ENCODE results near the gene PLAC8L1. TPM values are rescaled to one million over a fixed set of nuclear protein-coding genes. Genes with fewer than 3 reads are reported as not detected.

PLAC8L1 gene
- total and polyA plus RNA-seq, 4 experiments from 2014 or later: 0.58 TPM; not detected in 3

DNA sequence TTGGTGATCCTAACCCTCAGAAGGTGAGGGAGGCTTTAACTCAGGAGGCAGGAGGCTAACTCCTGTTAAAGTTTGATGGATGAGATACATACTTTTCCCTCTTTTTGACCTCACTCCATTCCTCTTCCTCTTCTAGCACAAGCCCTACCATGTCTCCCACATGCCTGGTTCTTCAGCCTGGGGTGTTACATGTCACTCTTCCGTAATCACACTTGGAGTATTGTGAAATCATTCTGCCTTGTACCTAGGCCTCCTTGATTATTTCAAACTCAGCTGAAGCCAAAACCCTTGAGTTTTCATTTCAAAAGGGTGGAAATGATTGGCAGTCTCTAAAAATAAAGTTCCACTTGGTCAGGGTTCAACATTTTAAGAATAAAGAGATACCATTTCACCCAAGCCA lies 1.8 kb downstream of the PLAC8L1 start:
- Mint-ChIP-seq H3K36me3 (peaks cover 4 to 16% of the 10 kb centered on the region in 2 donors), H3K27me3 (no peaks in the 10 kb centered on the region), H3K4me3 (no peak overlapping the region), H3K9me3 (peaks cover 0 to 3% (median 0%) of the 10 kb centered on the region in 8 donors), H3K4me1 (no peaks in the 10 kb centered on the region), H3K27ac (no peak overlapping the region)
- no peaks in the 10 kb centered on the region for H3K9me3 ChIP-seq (ENCODE audit: control insufficient read depth in 1 of 2, low read length in 2 of 2)
- H3K36me3 ChIP-seq (ENCODE audit: insufficient read depth, low read length): no peaks in the 10 kb centered on the region
- POLR2A ChIA-PET (ENCODE audit: partially characterized antibody): no interaction called here
- H3K4me3 ChIP-seq (ENCODE audit: low read length in 2 of 2): no peak overlapping the region
- intact Hi-C loops (cut with micrococcal nuclease): no loop called here
- no peak overlapping the region for H3K27ac ChIP-seq (ENCODE audit: low read depth, low read length)
- H3K27me3 ChIP-seq (ENCODE audit: insufficient read depth, low read length): no peaks in the 10 kb centered on the region
- H3K4me1 ChIP-seq (ENCODE audit: insufficient read depth, low read length): no peaks in the 10 kb centered on the region
- CTCF ChIA-PET (ENCODE audit: partially characterized antibody): no interaction called here
- no peak for DNase-seq

DNA sequence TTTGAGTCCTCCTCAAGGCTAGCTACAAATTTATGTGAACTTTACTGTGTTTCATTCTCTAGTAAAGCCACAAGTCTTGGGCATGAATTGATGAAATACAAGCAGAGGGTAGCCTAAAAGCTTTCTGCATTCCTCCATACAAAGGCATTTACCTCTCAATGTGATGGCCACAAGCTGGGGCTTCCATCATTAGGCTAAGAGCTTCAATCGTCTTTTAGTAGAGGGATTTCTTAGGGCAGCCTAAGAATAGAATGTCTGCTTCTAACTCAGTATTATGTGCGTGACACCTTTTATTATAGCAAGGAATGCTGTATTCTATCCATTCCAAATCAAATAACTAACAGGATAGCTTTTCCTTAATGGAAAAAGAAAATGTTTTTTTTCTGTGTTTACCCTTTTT lies 3.7 kb downstream of the PLAC8L1 start:
- no peak overlapping the region for H3K27ac ChIP-seq (ENCODE audit: low read depth, low read length)
- no peaks in the 10 kb centered on the region for H3K27me3 ChIP-seq (ENCODE audit: insufficient read depth, low read length)
- Mint-ChIP-seq H3K27me3 (no peaks in the 10 kb centered on the region), H3K27ac (no peak overlapping the region), H3K4me3 (no peak overlapping the region), H3K4me1 (no peaks in the 10 kb centered on the region), H3K9me3 (peaks cover 0 to 3% (median 0%) of the 10 kb centered on the region in 8 donors), H3K36me3 (peaks cover 3 to 16% of the 10 kb centered on the region in 2 donors)
- intact Hi-C loops (cut with micrococcal nuclease): no loop called here
- POLR2A ChIA-PET (ENCODE audit: partially characterized antibody): no interaction called here
- no peak for DNase-seq
- CTCF ChIA-PET (ENCODE audit: partially characterized antibody): no interaction called here
- H3K4me3 ChIP-seq (ENCODE audit: low read length in 2 of 2): no peak overlapping the region
- no peaks in the 10 kb centered on the region for H3K36me3 ChIP-seq (ENCODE audit: insufficient read depth, low read length)
- no peaks in the 10 kb centered on the region for H3K4me1 ChIP-seq (ENCODE audit: insufficient read depth, low read length)
- H3K9me3 ChIP-seq (ENCODE audit: control insufficient read depth in 1 of 2, low read length in 2 of 2): no peaks in the 10 kb centered on the region

DNA sequence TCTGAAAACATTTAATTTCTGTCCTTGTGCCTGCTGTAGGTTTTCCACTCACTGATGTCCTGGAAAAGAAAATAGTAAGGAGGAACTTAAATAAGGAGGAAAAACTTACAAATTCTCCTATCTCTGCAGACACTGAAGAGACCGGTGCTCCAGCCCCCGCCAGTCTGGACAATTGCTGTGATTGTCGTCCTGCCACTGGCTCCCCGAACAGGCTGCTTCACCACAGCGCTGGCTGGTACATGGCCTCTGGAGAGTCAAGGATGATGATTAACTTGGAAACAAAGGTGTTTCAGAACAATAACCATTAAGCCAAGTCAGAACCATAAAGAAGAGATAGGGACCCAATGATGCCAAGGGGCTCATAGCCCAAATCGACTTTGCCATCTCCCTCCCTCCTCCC lies 7.3 kb downstream of the PLAC8L1 start:
- intact Hi-C loops (cut with micrococcal nuclease): no loop called here
- Histone ChIP-seq H3K4me1 (ENCODE audit: insufficient read depth, low read length) (no peaks in the 10 kb centered on the region), H3K36me3 (ENCODE audit: insufficient read depth, low read length) (no peaks in the 10 kb centered on the region), H3K4me3 (ENCODE audit: low read length in 2 of 2) (no peak overlapping the region), H3K9me3 (ENCODE audit: control insufficient read depth in 1 of 2, low read length in 2 of 2) (no peaks in the 10 kb centered on the region), H3K27me3 (ENCODE audit: insufficient read depth, low read length) (no peaks in the 10 kb centered on the region), H3K27ac (ENCODE audit: low read depth, low read length) (no peak overlapping the region)
- Mint-ChIP-seq H3K27ac (no peak overlapping the region), H3K4me1 (no peaks in the 10 kb centered on the region), H3K36me3 (peaks cover 0 to 4% of the 10 kb centered on the region in 2 donors), H3K4me3 (no peak overlapping the region), H3K9me3 (peaks cover 0 to 3% (median 0%) of the 10 kb centered on the region in 8 donors), H3K27me3 (no peaks in the 10 kb centered on the region)
- ChIA-PET CTCF (ENCODE audit: partially characterized antibody) (no interaction called here), POLR2A (ENCODE audit: partially characterized antibody) (no interaction called here)
- DNase-seq: no peak

DNA sequence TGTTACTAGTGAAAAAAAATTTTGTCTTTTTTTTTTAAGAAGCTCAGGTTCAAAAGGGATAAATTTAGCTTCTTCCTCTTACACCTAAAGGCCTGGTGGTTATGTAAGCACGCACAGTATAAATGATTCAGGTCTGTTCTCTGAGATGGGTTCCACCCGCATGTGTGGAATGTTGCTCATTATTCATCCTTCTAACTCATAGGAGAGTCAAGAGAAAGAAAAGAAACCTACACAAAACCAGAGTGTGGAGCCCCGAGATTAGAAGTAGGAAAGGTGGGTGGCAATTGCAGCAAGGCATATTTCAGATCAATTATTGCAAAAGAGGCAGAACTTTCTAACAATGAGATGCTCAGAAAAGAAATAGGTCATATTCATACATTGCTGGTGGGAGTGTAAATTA lies 13.5 kb downstream of the PLAC8L1 start:
- H3K27me3 ChIP-seq (ENCODE audit: insufficient read depth, low read length): no peaks in the 10 kb centered on the region
- H3K4me1 ChIP-seq (ENCODE audit: insufficient read depth, low read length): no peaks in the 10 kb centered on the region
- H3K27me3 Mint-ChIP-seq: no peaks in the 10 kb centered on the region
- H3K9me3 Mint-ChIP-seq: no peaks in the 10 kb centered on the region
- POLR2A ChIA-PET (ENCODE audit: partially characterized antibody): no interaction called here
- no peaks in the 10 kb centered on the region for H3K4me1 Mint-ChIP-seq
- H3K27ac Mint-ChIP-seq: no peak overlapping the region
- H3K36me3 ChIP-seq (ENCODE audit: insufficient read depth, low read length): no peaks in the 10 kb centered on the region
- H3K36me3 Mint-ChIP-seq: no peaks in the 10 kb centered on the region
- H3K27ac ChIP-seq (ENCODE audit: low read depth, low read length): no peak overlapping the region
- intact Hi-C loops (cut with micrococcal nuclease): no loop called here
- H3K9me3 ChIP-seq (ENCODE audit: control insufficient read depth in 1 of 2, low read length in 2 of 2): no peaks in the 10 kb centered on the region
- DNase-seq: no peak
- H3K4me3 Mint-ChIP-seq: no peak overlapping the region
- H3K4me3 ChIP-seq (ENCODE audit: low read length in 2 of 2): no peak overlapping the region
- CTCF ChIA-PET (ENCODE audit: partially characterized antibody): no interaction called here

DNA sequence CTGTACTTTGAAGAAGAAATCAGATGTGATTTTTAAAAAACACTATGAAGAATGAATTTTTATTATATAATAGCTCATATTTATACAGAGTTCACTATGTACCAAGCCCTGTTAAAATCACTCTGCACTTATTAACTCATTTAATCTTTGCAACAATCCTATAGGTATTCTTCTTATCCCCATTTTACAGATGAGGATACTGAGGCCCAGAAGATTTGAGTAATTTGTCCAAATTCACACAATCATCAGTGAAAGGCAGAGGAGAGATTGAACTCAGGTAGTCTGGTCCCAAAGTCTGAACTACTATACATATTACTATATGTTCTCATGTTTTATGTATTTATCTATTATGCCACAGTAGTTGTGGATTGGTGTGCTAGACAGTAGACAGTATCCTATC lies 16.1 kb downstream of the PLAC8L1 start:
- no peak overlapping the region for H3K4me3 Mint-ChIP-seq
- no peaks in the 10 kb centered on the region for H3K27me3 Mint-ChIP-seq
- Histone ChIP-seq H3K4me1 (ENCODE audit: insufficient read depth, low read length) (no peaks in the 10 kb centered on the region), H3K36me3 (ENCODE audit: insufficient read depth, low read length) (no peaks in the 10 kb centered on the region), H3K27ac (ENCODE audit: low read depth, low read length) (no peak overlapping the region), H3K27me3 (ENCODE audit: insufficient read depth, low read length) (no peaks in the 10 kb centered on the region), H3K9me3 (ENCODE audit: control insufficient read depth in 1 of 2, low read length in 2 of 2) (no peaks in the 10 kb centered on the region), H3K4me3 (ENCODE audit: low read length in 2 of 2) (no peak overlapping the region)
- no peak for DNase-seq
- no peaks in the 10 kb centered on the region for H3K4me1 Mint-ChIP-seq
- no peak overlapping the region for H3K27ac Mint-ChIP-seq
- H3K36me3 Mint-ChIP-seq: no peaks in the 10 kb centered on the region
- H3K9me3 Mint-ChIP-seq: no peaks in the 10 kb centered on the region
- intact Hi-C loops (cut with micrococcal nuclease): no loop called here
- CTCF ChIA-PET (ENCODE audit: partially characterized antibody): no interaction called here
- POLR2A ChIA-PET (ENCODE audit: partially characterized antibody): no interaction called here

DNA sequence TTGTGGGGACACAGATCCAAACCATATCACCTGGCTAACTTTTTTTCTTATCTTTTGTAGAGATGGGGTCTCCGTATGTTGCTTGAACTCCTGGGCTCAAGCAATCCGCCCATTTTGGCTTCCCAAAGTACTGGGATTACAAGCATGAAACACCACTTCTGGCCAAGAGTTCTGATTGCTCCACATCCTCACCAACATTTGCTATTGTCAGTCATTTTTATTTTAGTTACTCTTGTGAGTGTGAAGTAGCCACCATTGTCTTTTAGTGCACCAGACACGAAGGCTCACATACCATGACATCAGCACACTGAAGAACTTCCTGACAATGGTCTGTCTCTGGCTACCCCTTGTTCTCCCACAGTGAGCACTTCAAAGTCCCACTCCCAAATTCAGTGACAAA lies 17.3 kb downstream of the PLAC8L1 start:
- intact Hi-C loops (cut with micrococcal nuclease): no loop called here
- H3K36me3 ChIP-seq (ENCODE audit: insufficient read depth, low read length): no peaks in the 10 kb centered on the region
- H3K9me3 ChIP-seq (ENCODE audit: control insufficient read depth in 1 of 2, low read length in 2 of 2): no peaks in the 10 kb centered on the region
- no peaks in the 10 kb centered on the region for H3K4me1 ChIP-seq (ENCODE audit: insufficient read depth, low read length)
- ChIA-PET CTCF (ENCODE audit: partially characterized antibody) (no interaction called here), POLR2A (ENCODE audit: partially characterized antibody) (no interaction called here)
- no peaks in the 10 kb centered on the region for H3K27me3 ChIP-seq (ENCODE audit: insufficient read depth, low read length)
- peaks cover 0 to 3% of the 10 kb centered on the region in 2 donors for H3K27me3 Mint-ChIP-seq
- H3K27ac Mint-ChIP-seq: no peak overlapping the region
- H3K27ac ChIP-seq (ENCODE audit: low read depth, low read length): no peak overlapping the region
- H3K4me3 Mint-ChIP-seq: no peak overlapping the region
- no peak for DNase-seq
- H3K4me1 Mint-ChIP-seq: no peaks in the 10 kb centered on the region
- no peaks in the 10 kb centered on the region for H3K9me3 Mint-ChIP-seq
- H3K4me3 ChIP-seq (ENCODE audit: low read length in 2 of 2): no peak overlapping the region
- no peaks in the 10 kb centered on the region for H3K36me3 Mint-ChIP-seq

DNA sequence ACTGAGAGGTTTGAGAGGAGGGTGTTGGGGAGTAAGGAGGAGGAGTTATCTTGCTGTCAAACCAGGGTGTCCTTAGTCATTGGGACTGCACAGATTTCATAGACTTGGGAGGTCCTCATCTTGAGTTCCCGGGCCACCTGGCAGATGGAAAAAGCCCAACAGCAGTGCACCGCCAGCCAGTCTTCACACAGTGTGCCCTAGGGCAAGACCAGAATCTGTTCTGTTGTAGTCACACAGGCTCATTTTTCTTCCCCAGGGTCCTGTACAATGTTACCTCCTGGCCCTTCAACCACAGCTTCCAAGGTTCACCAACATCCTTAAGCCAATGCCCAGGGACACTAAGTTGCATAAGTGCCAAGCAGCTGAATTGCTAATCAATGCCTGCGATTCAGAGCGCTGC lies 21.0 kb downstream of the PLAC8L1 start:
- intact Hi-C loops (cut with micrococcal nuclease): no loop called here
- Mint-ChIP-seq H3K27ac (no peak overlapping the region), H3K27me3 (peaks cover 0 to 3% of the 10 kb centered on the region in 2 donors), H3K4me3 (no peak overlapping the region), H3K4me1 (peaks cover 6 to 10% (median 9%) of the 10 kb centered on the region in 4 donors), H3K36me3 (no peaks in the 10 kb centered on the region), H3K9me3 (no peaks in the 10 kb centered on the region)
- Histone ChIP-seq H3K4me3 (ENCODE audit: low read length in 2 of 2) (no peak overlapping the region), H3K9me3 (ENCODE audit: control insufficient read depth in 1 of 2, low read length in 2 of 2) (no peaks in the 10 kb centered on the region), H3K36me3 (ENCODE audit: insufficient read depth, low read length) (no peaks in the 10 kb centered on the region), H3K27ac (ENCODE audit: low read depth, low read length) (no peak overlapping the region), H3K4me1 (ENCODE audit: insufficient read depth, low read length) (peaks cover 7% of the 10 kb centered on the region), H3K27me3 (ENCODE audit: insufficient read depth, low read length) (no peaks in the 10 kb centered on the region)
- DNase-seq: no peak
- ChIA-PET POLR2A (ENCODE audit: partially characterized antibody) (no interaction called here), CTCF (ENCODE audit: partially characterized antibody) (no interaction called here)

DNA sequence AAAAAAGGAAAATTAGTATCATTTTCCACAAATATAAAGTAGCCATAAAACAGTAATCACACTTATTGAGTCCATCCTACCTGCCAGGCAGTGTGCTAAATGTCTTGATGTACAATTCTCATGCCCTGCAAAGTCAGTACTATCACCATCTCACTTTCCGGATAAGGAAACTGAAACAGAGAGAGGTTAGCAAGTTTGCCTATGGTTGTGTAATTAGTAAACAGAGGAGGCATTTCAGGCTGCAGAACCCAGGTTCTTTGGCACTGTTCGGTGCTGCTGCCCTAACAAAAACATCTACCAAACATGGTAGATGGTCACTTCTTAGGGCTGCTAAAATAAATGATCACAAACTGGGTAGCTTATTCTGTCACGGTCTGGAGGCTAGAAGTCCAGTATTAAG lies 22.6 kb downstream of the PLAC8L1 start:
- intact Hi-C loops (cut with micrococcal nuclease): no loop called here
- no peak overlapping the region for H3K4me3 ChIP-seq (ENCODE audit: low read length in 2 of 2)
- H3K27ac ChIP-seq (ENCODE audit: low read depth, low read length): no peak overlapping the region
- peaks cover 0 to 3% of the 10 kb centered on the region in 2 donors for H3K27me3 Mint-ChIP-seq
- no peaks in the 10 kb centered on the region for H3K36me3 Mint-ChIP-seq
- POLR2A ChIA-PET (ENCODE audit: partially characterized antibody): no interaction called here
- no peaks in the 10 kb centered on the region for H3K9me3 ChIP-seq (ENCODE audit: control insufficient read depth in 1 of 2, low read length in 2 of 2)
- no peaks in the 10 kb centered on the region for H3K36me3 ChIP-seq (ENCODE audit: insufficient read depth, low read length)
- H3K4me3 Mint-ChIP-seq: no peak overlapping the region
- H3K4me1 Mint-ChIP-seq: peaks cover 7 to 14% (median 12%) of the 10 kb centered on the region in 4 donors
- no peaks in the 10 kb centered on the region for H3K9me3 Mint-ChIP-seq
- H3K27me3 ChIP-seq (ENCODE audit: insufficient read depth, low read length): no peaks in the 10 kb centered on the region
- CTCF ChIA-PET (ENCODE audit: partially characterized antibody): no interaction called here
- peaks cover 9% of the 10 kb centered on the region for H3K4me1 ChIP-seq (ENCODE audit: insufficient read depth, low read length)
- no peak overlapping the region for H3K27ac Mint-ChIP-seq
- no peak for DNase-seq

Data from CD4-positive, alpha-beta memory T cell (primary cell).